NCI-H2196 (cell line): ENCODE measurements around the gene ANGPTL7.

ENCODE experiments used
- DNase-seq: peaks from one replicate; lab custom pipeline; 2025; ENCODE audit not compliant: unreplicated experiment; lab: John Stamatoyannopoulos, UW

ANGPTL7 gene

DNA sequence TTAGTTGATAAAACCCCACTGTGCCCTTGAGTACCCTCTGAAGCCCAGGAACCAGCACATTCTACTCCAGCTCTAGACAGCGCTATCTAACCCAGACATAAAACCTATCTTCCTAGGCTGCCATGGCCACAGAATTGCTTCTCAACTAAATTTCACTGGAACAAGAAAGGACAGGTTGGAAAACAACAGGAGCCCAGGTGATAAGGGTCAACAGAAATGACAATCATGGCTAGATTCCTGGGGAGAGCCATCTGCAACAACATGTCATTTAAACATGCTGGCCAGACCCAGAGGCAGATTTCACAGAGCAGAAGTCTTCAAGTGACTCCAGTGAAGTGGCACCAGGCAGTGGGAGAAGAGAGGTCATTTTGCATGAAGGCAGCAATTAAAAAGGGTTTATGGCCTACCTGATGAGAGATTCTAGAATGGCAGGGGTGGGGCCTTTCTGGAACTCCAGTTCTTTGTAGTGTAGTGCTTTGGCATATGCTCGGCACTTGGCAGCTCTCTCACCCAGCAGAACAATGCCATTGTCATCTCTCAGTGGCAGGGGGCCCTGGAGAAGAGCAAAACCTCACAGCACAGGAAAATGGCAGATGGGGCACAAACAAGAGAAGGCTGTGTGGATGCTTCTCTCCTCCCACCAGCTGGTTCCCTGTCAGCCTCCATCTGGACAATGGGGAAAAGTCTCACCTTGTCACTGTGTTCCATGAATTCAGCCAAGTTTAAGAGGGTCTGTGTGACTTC lies 9.9 kb downstream of the ANGPTL7 start:
- no peak for DNase-seq

GRCh38 chr1:11204396-11205190 lies 15.4 kb downstream of the ANGPTL7 start:
- DNase-seq: no peak

DNA sequence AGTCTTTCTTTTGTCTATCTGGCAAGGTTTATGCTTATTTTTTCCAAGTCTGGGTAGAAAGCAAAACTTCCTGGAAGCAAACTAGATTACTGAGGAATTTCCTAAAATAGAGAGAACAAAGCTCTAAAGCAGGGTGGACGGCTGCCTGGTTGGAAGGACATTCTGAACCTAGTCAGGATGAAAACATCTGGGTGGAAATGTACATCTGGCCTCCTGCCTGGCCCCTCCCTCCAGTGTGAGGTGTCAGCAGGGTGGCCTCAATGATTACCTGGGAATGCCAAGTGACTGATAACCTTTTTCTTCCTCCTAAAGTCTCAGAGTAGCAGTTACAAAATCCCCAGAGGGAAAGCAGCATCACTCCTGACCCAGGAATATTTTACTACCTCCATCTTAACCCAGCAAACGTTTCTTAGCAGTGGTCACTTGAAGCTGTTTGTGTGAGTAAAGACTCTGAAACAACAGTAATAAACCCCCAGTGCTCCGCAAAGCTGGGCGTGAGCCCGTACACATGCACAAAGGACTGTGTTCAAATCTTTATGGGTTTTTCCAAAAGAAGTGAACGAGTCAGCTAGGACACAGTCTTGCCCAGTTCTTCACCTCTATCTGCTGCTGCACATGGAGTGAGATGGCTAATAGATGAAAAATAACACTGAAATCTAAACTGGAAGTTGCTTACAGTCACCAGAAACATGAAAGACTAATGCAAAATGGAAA lies 18.9 kb downstream of the ANGPTL7 start:
- DNase-seq: no peak

DNA sequence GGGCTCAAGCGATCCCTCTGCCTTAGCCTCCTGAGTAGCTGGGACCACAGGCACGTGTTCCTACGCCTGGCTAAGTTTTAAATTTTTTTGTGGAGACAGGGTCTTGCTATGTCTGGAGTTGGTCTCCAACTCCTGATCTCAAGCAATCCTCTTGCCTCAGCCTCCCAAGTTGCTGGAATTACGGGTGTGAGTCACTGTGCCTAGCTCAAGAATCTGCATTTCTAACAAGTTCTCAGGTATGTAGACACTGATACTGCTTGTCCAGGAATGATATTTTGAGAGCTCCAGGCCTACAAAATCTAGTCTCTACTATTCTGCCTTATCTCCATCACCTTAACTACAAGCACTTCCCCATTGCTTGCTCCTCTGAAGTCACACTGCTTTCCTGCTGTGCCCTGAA lies 22.3 kb downstream of the ANGPTL7 start:
- DNase-seq: no peak

DNA sequence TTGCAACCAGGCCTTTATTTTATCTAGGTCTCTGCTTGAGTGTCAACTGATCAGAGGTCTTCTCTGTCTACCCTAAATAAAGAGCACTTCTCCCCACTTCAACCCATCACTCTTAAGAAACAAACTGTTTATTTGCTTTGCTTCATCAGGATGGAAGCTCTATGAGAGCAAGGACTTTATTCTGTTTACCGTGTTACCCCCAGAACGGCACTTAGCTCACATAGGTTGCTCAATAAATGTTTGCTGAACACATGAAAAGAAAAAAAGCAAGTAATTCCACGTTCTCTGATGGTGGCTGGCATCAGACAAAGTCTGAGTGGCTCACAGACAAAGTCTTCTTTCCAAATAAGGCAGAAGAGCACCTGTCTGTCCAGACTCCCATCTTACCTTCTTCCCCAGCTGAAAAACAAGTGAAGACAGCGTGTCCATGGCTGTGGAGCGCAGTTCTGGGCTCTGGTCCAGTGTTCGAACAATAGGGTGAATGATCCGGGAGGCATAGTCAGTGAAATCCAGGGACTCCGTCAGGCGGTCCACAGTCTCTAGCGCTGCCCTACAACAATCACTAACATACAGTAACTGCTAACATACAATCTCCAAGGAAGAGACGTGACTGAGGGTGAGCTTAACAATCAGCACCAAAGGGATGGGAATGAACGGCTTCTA lies 22.9 kb downstream of the ANGPTL7 start:
- no peak for DNase-seq

- DNase-seq: no peak
Measured at GRCh38 chr1:11214698-11215380, 25.7 kb downstream of the ANGPTL7 start.

DNA sequence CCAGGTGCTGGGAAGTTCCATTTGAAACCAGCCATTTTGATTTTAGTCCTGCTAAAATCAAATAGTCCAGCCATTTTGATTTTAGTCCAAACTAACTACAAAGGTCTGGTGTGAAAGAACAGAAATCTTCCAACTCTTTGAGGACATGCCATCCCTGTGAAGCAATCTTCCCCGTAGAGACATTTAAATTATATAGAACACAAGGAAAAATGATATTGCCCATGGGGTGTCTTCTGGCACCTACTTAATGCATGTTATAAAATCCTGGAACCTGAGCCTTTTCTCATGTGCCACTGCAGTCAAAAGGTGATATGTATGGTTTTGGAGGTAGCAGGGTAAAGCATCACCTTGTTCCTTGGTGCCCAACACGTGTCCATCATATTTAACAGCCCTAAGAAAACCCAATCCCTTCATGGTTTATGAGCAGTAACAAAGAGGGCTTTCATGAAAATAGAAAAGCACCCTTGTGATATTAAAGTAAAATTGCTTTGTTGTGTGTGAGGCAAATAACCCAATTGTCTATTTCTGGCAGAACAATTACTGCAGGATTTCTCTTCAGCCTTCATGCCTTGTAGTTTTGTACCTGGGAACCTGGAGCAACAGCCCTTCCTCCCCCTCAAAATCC lies 26.3 kb downstream of the ANGPTL7 start:
- no peak for DNase-seq

GRCh38 chr1:11216074-11216473 lies 26.9 kb downstream of the ANGPTL7 start:
- no peak for DNase-seq

DNA sequence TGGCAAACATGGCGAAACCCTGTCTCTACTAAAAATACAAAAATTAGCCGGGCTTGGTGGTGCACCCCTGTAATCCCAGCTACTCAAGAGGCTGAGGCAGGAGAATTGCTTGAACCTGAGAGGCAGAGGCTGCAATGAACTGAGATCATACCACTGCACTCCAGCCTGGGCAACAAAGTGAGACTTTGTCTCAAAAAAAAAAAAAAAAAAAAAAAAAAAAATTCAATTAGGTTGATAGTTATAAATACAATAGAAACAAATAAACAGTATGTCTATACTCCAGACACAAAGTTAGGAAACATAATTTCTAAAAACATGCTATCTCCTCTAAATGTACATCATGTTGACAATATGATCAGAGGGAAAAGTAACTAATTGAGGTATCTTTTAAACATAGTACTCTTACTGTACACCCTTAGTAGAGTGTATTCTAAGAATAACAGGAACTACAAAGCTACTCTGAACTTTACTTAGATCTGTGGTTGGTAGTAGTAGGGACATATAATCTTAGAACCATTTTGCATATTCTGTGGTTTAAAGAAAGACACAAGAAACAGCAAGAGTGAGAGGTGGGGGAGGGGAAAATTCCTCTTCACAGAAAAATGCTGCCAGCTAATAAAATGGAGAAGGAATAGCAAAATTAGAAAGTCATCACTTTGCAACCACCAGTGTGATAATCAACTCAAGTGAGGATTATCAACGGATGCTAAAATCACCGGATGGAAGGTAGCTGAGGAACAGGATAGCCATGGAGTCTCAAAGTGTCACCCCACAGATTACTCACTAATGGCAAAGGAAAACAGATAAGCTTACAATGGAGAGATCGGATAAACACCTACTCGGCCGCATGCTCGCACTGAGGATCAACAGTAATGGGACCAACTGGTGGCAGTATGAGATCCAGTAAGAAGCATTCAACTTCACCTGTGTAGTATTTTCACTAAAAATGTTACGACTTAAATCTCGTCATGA lies 38.2 kb downstream of the ANGPTL7 start:
- DNase-seq: no peak

DNA sequence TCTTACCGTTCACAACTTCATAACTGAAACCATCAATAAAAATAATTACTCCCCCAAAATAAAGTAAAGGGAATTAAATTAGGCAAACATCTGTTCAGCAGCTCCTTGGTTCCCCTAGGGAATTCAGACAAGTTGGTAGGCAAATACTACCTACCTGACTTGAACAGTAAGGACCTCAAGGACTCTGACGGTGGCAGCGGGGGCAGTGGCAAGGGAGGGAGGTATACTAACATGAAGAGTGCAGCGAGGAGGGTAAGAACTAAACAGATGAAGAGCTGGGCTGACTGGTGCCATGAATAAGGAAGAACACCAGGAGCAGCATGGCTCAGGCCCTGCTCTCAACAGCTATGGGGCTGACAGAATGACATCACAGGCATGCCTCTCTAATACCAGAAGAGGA lies 40.0 kb downstream of the ANGPTL7 start:
- DNase-seq: no peak

- no peak for DNase-seq
Measured at GRCh38 chr1:11233208-11233607, 44.1 kb downstream of the ANGPTL7 start.

DNA sequence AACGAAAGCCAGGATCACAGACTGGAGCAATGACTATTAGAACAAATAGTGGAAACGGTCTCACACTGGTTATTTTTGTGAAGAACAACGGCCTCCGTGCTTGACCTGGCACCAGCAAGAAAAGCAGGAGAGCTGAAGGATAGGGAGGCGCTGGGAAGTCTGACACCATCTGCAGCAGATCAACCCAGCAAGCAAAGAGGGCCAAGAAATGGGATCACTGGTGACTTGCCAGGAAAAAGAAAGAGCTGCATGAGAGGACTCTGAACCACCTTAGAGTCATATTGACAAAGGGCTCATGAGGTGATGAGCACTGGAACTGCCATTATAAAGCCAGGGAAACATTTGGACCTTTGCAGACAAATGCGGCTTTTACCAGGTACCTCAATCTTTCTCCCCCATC lies 48.2 kb downstream of the ANGPTL7 start:
- no peak for DNase-seq

DNA sequence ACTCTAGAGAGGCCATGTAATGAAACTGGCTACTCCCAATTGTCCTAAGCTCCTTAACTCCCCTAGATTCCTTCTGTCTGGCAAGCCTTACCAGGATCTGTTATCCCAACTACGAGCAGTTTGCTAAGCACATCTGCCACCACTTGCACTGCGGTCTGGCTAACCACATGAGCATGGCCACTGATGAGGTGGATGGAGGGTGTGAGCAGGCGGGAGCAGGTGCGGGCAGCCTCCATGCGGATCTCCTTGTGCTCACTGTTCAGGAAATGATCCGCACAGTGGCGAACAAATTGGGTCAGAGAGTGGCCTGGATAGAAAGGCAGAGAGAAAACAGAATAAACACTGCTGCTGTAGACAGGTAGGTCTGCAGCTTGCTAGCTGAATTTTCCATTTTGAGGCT lies 49.2 kb downstream of the ANGPTL7 start:
- DNase-seq: no peak

DNA sequence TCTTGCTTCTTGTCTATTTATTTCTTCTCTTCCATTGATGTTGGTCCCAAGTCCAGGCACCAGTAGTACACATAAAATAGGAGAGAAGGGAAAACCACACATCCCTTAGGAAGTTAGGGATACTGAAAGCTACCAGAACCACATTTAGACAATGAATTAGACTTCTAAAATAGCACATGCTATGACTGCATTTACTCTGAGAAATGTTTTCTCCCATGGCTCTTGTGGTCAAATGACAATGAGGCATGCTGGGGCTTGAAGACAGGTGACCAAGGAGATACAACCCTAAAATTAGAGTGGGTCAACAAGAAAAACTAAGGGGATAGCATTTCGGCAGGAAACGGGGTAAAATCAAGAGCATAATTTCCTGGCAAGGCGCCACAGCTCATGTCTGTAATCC lies 56.1 kb downstream of the ANGPTL7 start:
- DNase-seq: no peak
